ENCODE measurements around the gene NUP133.

NUP133 gene

GRCh38 chr1:229448845-229449244 lies 59.3 kb downstream of the NUP133 start:
- DNase-seq (ENCODE audit: low spot score): no peak
- no peak overlapping the region for H3K27ac ChIP-seq
- TF ChIP-seq, protein P1, sequence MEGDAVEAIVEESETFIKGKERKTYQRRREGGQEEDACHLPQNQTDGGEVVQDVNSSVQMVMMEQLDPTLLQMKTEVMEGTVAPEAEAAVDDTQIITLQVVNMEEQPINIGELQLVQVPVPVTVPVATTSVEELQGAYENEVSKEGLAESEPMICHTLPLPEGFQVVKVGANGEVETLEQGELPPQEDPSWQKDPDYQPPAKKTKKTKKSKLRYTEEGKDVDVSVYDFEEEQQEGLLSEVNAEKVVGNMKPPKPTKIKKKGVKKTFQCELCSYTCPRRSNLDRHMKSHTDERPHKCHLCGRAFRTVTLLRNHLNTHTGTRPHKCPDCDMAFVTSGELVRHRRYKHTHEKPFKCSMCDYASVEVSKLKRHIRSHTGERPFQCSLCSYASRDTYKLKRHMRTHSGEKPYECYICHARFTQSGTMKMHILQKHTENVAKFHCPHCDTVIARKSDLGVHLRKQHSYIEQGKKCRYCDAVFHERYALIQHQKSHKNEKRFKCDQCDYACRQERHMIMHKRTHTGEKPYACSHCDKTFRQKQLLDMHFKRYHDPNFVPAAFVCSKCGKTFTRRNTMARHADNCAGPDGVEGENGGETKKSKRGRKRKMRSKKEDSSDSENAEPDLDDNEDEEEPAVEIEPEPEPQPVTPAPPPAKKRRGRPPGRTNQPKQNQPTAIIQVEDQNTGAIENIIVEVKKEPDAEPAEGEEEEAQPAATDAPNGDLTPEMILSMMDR (conservative IDR thresholded peaks at IDR 0.05; ENCODE audit: low read depth): no peak
- CTCF ChIA-PET: no interaction called here
- POLR2A ChIA-PET (ENCODE audit: low non-redundant PET): no interaction called here

DNA sequence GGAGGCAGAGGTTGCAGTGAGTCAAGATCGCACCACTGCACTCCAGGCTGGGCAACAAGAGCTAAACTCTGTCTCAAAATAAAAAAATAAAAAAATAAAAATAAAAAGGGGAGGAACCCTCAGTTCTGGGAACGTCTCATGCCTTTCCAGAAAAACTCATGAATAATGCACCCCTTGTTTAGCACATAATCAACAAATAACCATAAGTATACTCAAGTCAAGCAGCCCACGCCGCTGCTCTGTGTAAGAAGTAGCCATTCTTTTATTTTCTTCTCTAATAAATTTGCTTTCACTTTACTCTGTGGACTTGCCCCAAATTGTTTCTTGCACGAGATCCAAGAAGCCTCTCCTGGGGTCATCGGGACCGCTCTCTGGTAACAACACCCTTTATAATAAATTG lies 59.8 kb downstream of the NUP133 start:
- no peak for DNase-seq (ENCODE audit: low spot score)
- no peak overlapping the region for H3K27ac ChIP-seq
- CTCF ChIA-PET: no interaction called here
- POLR2A ChIA-PET (ENCODE audit: low non-redundant PET): no interaction called here
- TF ChIP-seq, protein P1 (conservative IDR thresholded peaks at IDR 0.05; ENCODE audit: low read depth): no peak

DNA sequence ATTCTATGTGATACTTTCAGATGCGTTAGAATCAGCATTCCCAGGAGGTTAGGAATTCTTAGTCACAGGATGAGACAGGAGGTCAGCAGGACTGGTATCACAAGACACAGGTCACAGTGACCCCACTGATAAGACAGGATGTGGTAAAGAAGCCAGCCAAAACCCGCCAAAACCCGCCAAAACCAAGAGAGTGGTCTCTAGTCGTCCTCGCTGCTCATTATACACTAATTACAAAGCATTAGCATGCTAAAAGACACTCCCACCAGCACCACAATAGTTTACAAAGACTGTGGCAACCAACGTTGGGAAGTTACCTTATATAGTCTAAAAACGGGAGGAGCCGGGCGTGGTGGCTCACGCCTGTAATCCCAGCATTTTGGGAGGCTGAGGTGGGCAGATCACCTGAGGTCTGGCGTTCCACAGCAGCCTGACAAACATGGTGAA lies 60.3 kb downstream of the NUP133 start:
- TF ChIP-seq, protein P1 (conservative IDR thresholded peaks at IDR 0.05; ENCODE audit: low read depth): no peak
- ChIA-PET CTCF (interaction anchor here (0.6 kb wide), 2 partner anchors 189 to 472 kb away, joined by 3 to 4 read pairs; no protein-coding TSS in a partner anchor), POLR2A (ENCODE audit: low non-redundant PET) (no interaction called here)
- no peak overlapping the region for H3K27ac ChIP-seq
- DNase-seq (ENCODE audit: low spot score): no peak

DNA sequence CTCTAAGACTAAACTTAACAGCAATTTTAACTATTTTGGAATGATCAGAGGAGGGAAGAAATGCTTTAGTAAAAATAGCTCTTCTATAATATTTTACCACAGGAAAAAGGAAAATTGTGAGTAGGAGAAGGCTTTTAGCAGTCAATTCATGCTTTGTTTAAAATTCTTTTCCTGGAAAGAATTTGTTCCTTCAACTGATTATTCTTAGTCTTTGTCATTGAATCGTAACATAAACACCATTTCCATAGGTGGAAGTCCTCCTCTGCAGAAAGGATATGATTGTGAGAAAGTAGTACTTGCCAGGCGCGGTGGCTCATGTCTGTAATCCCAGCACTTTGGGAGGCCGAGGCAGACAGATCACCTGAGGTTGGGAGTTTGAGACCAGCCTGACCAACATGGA lies 62.3 kb downstream of the NUP133 start:
- CTCF ChIA-PET: interaction anchor here (0.7 kb wide), 1 partner anchor 36 kb away, joined by 9 read pairs; no protein-coding TSS in a partner anchor
- TF ChIP-seq, protein P1 (conservative IDR thresholded peaks at IDR 0.05; ENCODE audit: low read depth): no peak
- no peak for DNase-seq (ENCODE audit: low spot score)
- POLR2A ChIA-PET (ENCODE audit: low non-redundant PET): no interaction called here
- no peak overlapping the region for H3K27ac ChIP-seq

DNA sequence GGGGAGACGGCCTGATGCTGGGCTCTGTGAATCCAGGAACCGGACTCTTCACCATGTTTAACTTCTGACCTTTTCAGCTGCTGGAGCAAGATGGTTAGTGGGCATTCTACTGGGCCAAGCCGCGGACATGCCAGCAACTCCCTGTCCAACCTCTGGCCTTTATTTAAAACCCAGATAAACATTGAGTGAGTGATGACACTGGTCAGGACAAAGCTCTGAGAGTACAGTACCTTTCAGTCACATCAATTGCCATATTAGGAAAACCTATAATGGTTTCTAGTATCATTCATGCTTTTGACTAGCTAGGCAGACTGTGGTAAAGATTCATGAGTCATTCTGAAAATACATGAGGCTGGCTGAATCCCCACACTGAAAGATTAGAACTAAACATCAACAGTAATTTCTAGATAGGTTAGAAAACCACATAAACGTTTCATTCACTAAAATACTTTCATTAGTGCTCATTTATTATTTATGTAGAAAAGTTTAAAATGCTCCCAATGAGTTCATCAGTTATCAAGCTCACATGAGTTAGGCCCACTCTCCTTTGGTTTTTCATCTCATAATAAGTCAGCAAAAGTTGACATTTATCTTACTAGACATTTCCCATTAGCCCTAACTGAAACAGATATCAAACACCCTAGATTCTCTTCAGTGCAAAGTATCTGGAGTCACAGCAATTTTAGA lies 67.1 kb downstream of the NUP133 start:
- no peak overlapping the region for H3K27ac ChIP-seq
- CTCF ChIA-PET: interaction anchor here (0.6 to 1.0 kb wide), 2 partner anchors 11 to 542 kb away, joined by 3 to 5 read pairs; no protein-coding TSS in a partner anchor
- TF ChIP-seq, protein P1 (conservative IDR thresholded peaks at IDR 0.05; ENCODE audit: low read depth): no peak
- POLR2A ChIA-PET (ENCODE audit: low non-redundant PET): no interaction called here
- no peak for DNase-seq (ENCODE audit: low spot score)

DNA sequence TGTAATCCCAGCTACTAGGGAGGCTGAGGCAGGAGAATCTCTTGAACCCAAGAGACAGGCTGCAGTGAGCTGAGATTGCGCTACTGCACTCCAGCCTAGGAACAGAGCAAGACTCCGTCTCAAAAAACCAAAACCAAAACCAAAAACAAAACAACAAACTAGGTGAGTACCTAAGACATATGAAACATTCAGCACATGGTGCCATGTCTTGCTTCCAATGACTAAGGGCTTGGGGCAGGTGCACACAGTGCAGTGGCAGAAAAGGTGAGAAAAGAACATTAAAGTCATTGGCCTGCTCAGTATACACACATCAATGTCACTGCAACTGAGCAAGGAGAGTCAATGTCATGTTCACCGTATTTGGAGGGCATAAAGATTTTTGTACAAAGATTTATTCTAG lies 70.1 kb downstream of the NUP133 start:
- TF ChIP-seq, protein P1 (conservative IDR thresholded peaks at IDR 0.05; ENCODE audit: low read depth): no peak
- no peak for DNase-seq (ENCODE audit: low spot score)
- POLR2A ChIA-PET (ENCODE audit: low non-redundant PET): no interaction called here
- H3K27ac ChIP-seq: no peak overlapping the region
- CTCF ChIA-PET: no interaction called here
